Activated CD8-positive, alpha-beta T cell treated with anti-CD3 and anti-CD28 coated beads, Interleukin-2, amount 10 ng/mL, durations not matched to agents 7 days and 5 days (primary cell): ENCODE measurements around the gene SLC26A4. TPM values are rescaled to one million over a fixed set of nuclear protein-coding genes. Genes with fewer than 3 reads are reported as not detected.

Experiments used
- total RNA-seq, 2 experiments: library from RNA; stranded (reverse); gene quantifications; one replicate each; pipeline ENCODE4 v1.2.3, GENCODE V29; 2021

The SLC26A4 gene
- total RNA-seq, 2 experiments from 2014 or later, result 0.94 to 1.1 TPM

Other genes with a start within 250 kb of the SLC26A4 start
- gene GPR22, start 190.8 kb upstream of the SLC26A4 start, total RNA-seq, result not detected
- gene COG5, start 96.9 kb upstream of the SLC26A4 start, total RNA-seq, result 10 to 100 TPM; 31.3 to 31.8 TPM
- 10 to 100 TPM; 10.3 to 11.1 TPM for gene DUS4L, start 96.9 kb upstream of the SLC26A4 start, total RNA-seq
- gene BCAP29, start 80.6 kb upstream of the SLC26A4 start, total RNA-seq, result 10 to 100 TPM; 32.1 to 32.7 TPM
- gene CBLL1, start 83.3 kb downstream of the SLC26A4 start, total RNA-seq, result 10 to 100 TPM; 36.3 to 42.4 TPM
- gene SLC26A3, start 142.4 kb downstream of the SLC26A4 start, total RNA-seq, result not detected
- 10 to 100 TPM; 61.2 to 65.0 TPM for gene DLD, start 230.4 kb downstream of the SLC26A4 start, total RNA-seq